DOHH2 (cell line): ENCODE data around the gene SYNDIG1.

Experiments used
- H3F3A ChIP-seq: fragments of 200-600 bp; sonication (generic), shearing (Covaris generic); 2 replicates; pipeline ENCODE4 v1.6.0; 2016; ENCODE audit warnings: antibody characterized with exemption, mild to moderate bottlenecking; ENCODE audit not compliant: control insufficient read depth, insufficient read depth
- H3K27ac ChIP-seq: fragments of 200-600 bp; sonication (generic); 2 replicates; pipeline ENCODE4 v1.5.1; 2014; ENCODE audit warnings: low read depth, mild to moderate bottlenecking, low read length, moderate library complexity
- H3K27me3 ChIP-seq: fragments of 200-600 bp; sonication (generic); 2 replicates; pipeline ENCODE4 v1.6.1; 2014; ENCODE audit warnings: mild to moderate bottlenecking, low read length, mixed read lengths; ENCODE audit not compliant: control insufficient read depth
- H3K36me3 ChIP-seq: fragments of 200-600 bp; sonication (generic); 2 replicates; pipeline ENCODE4 v1.6.1; 2014; ENCODE audit warnings: mild to moderate bottlenecking, low read length, moderate library complexity, mixed read lengths; ENCODE audit not compliant: control insufficient read depth
- H3K4me1 ChIP-seq: fragments of 200-600 bp; sonication (generic); 2 replicates; pipeline ENCODE4 v1.6.1; 2014; ENCODE audit warnings: mild to moderate bottlenecking, low read length, mixed read lengths; ENCODE audit not compliant: control insufficient read depth
- H3K4me2 ChIP-seq: fragments of 200-600 bp; sonication (generic); 2 replicates; pipeline ENCODE4 v1.6.0; 2014; ENCODE audit warnings: mild to moderate bottlenecking, low read length, moderate library complexity
- H3K4me3 ChIP-seq: fragments of 200-600 bp; sonication (generic); 2 replicates; pipeline ENCODE4 v1.5.1; 2014; ENCODE audit warnings: mild to moderate bottlenecking, low read length, mixed read lengths
- H3K79me2 ChIP-seq: fragments of 200-600 bp; sonication (generic); 2 replicates; pipeline ENCODE4 v1.6.1; 2014; ENCODE audit warnings: mild to moderate bottlenecking, low read length, mixed read lengths; ENCODE audit not compliant: control insufficient read depth
- H3K9me2 ChIP-seq: fragments of 200-600 bp; sonication (generic); replicated peaks from 2 replicates; pipeline ENCODE4 v1.6.1; 2014; ENCODE audit warnings: mild to moderate bottlenecking, low read length, mixed read lengths; ENCODE audit not compliant: control insufficient read depth
- H3K9me3 ChIP-seq: fragments of 200-600 bp; sonication (generic); 2 replicates; pipeline ENCODE4 v1.6.1; 2014; ENCODE audit warnings: antibody characterized with exemption, low read length, mixed read lengths; ENCODE audit not compliant: control insufficient read depth, insufficient read depth
- H4K20me1 ChIP-seq: fragments of 200-600 bp; sonication (generic); 2 replicates; pipeline ENCODE4 v1.6.0; 2014; ENCODE audit warnings: low read depth, mild to moderate bottlenecking, antibody characterized with exemption, low read length, moderate library complexity; ENCODE audit not compliant: control insufficient read depth, insufficient read depth
- EZH2phosphoT487 ChIP-seq: fragments of 200-600 bp; sonication (generic); IDR thresholded peaks from 2 replicates; pipeline ENCODE4 v1.6.1; 2017; ENCODE audit warnings: borderline replicate concordance, mild to moderate bottlenecking, antibody characterized with exemption, low read length, moderate library complexity, mixed read lengths
- TF ChIP-seq, protein P1 (sequence below): fragments of 200-600 bp; sonication (generic); IDR thresholded peaks from one replicate; pipeline ENCODE4 v1.5.1; 2014; ENCODE audit warnings: antibody characterized with exemption, mild to moderate bottlenecking, low read depth, low read length; ENCODE audit not compliant: poor library complexity, severe bottlenecking

Gene SYNDIG1

DNA sequence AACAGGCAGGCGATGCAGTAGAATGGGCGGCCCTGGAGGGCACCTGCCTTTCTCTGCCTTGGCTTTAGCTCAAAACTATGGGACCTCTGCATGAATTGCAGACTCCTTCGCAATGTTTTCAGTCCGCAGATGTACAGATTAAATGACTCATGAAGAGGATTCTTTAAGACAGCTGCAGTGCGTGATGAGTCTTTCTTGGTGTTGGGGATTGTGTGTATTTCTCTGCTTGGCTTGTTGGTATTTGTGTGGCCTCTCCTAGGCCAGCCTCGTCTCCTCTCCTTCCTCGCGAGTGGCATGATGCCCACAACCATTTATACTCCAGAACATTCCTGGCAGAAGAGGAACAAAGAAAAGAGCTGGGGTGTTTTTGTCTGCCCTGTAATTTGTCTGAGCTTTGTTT is 110.6 kb downstream of the SYNDIG1 start:
- Histone ChIP-seq H3K4me2 (no peak overlapping the region), H3K27ac (no peak overlapping the region), H3K4me1 (peaks cover 5% of the 10 kb centered on the region; the same call in 1 of the 2 replicates), H3K4me3 (no peak overlapping the region), H3K79me2 (no peaks in the 10 kb centered on the region), H3K9me3 (no peaks in the 10 kb centered on the region), H3F3A (no peaks in the 10 kb centered on the region), H3K27me3 (no peaks in the 10 kb centered on the region), H3K9me2 (no peaks in the 10 kb centered on the region), H4K20me1 (no peaks in the 10 kb centered on the region), H3K36me3 (no peaks in the 10 kb centered on the region)
- no peak for TF ChIP-seq EZH2phosphoT487
- TF ChIP-seq, protein P1, sequence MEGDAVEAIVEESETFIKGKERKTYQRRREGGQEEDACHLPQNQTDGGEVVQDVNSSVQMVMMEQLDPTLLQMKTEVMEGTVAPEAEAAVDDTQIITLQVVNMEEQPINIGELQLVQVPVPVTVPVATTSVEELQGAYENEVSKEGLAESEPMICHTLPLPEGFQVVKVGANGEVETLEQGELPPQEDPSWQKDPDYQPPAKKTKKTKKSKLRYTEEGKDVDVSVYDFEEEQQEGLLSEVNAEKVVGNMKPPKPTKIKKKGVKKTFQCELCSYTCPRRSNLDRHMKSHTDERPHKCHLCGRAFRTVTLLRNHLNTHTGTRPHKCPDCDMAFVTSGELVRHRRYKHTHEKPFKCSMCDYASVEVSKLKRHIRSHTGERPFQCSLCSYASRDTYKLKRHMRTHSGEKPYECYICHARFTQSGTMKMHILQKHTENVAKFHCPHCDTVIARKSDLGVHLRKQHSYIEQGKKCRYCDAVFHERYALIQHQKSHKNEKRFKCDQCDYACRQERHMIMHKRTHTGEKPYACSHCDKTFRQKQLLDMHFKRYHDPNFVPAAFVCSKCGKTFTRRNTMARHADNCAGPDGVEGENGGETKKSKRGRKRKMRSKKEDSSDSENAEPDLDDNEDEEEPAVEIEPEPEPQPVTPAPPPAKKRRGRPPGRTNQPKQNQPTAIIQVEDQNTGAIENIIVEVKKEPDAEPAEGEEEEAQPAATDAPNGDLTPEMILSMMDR, result no peak

DNA sequence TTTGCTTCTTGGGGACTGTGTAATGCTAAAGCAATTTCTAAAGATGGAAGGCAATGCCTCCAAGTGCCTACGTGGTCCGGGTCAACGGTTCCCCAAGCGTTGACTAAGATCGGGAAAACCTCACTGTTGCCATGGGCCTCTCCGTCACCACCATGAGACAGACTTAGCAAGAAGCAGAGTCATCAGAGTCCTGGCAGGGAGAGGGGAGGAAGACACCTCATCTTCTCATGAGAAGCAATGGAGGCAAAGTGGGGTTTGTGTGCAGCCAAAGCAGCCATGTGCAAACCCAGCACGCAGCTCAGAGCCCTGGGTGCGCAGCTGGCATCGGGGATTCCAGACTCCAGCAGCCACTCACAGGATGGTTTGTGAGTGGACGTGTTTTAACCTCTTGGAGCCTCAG is 111.4 kb downstream of the SYNDIG1 start:
- Histone ChIP-seq H3K27ac (no peak overlapping the region), H4K20me1 (no peaks in the 10 kb centered on the region), H3K79me2 (no peaks in the 10 kb centered on the region), H3K27me3 (no peaks in the 10 kb centered on the region), H3K36me3 (no peaks in the 10 kb centered on the region), H3K4me2 (no peak overlapping the region), H3F3A (no peaks in the 10 kb centered on the region), H3K9me3 (no peaks in the 10 kb centered on the region), H3K9me2 (no peaks in the 10 kb centered on the region), H3K4me3 (no peak overlapping the region), H3K4me1 (peaks cover 7% of the 10 kb centered on the region; the same call in 1 of the 2 replicates)
- TF ChIP-seq, protein P1, result no peak
- TF ChIP-seq EZH2phosphoT487, result no peak

DNA sequence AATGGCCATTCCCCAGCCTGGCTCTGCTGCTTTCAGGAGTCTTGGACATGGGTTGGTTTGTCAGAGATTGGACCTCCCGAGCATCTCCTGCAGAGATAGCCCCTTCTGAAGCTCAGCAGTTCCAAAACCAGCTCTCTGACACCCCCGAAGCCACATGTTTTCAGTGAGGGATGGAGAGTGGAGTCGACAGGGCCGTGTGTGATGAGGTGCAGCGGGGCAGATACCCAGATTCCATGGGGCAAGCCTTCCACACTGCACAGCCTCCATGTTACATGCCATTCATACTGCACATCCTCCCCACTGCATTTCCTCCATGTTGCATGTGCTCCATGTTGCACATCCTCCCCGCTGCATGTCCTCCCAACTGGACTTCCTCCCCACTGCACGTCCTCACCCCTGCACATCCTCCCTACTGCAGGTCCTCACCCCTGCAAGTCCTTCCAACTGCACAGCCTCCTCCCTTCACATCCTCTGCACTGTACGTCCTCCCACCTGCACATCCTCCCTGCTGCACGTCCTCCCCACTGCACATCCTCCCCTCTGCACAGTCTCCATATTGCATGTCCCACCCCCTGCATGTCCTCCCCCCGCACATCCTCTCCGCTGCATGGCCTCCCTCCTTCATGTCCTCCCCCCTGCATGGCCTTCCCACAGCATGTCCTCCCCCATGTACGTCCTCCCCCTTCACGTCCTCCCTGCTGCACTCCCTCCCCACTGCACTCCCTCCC is 112.2 kb downstream of the SYNDIG1 start:
- H3K36me3 ChIP-seq, result no peaks in the 10 kb centered on the region
- H3K9me2 ChIP-seq, result no peaks in the 10 kb centered on the region
- no peaks in the 10 kb centered on the region for H3K79me2 ChIP-seq
- no peak overlapping the region for H3K27ac ChIP-seq
- H3K4me1 ChIP-seq, result peaks cover 7% of the 10 kb centered on the region; the same call in 1 of the 2 replicates
- no peak overlapping the region for H3K4me2 ChIP-seq
- no peaks in the 10 kb centered on the region for H3F3A ChIP-seq
- TF ChIP-seq EZH2phosphoT487, result no peak
- TF ChIP-seq, protein P1, result no peak
- H3K27me3 ChIP-seq, result no peaks in the 10 kb centered on the region
- H3K4me3 ChIP-seq, result no peak overlapping the region
- no peaks in the 10 kb centered on the region for H4K20me1 ChIP-seq
- H3K9me3 ChIP-seq, result no peaks in the 10 kb centered on the region
